ENCODE results near the gene DTX3L. TPM values are rescaled to one million over a fixed set of nuclear protein-coding genes. Genes with fewer than 3 reads are reported as not detected.

DTX3L gene
- total RNA-seq, 1 donor from 2014 or later = 16.6 TPM

GRCh38 chr3:122548619-122549018 is 15.5 kb upstream of the DTX3L start:
- no peak for DNase-seq (ENCODE audit: low spot score)
- no peak for TF ChIP-seq CTCF (IDR thresholded peaks at IDR 0.05)
- Mint-ChIP-seq H3K27ac (ENCODE audit: unreplicated experiment) (no peak overlapping the region), H3K4me1 (ENCODE audit: low read depth) (no peaks in the 10 kb centered on the region), H3K9me3 (ENCODE audit: low read depth) (no peaks in the 10 kb centered on the region), H3K36me3 (ENCODE audit: low read depth) (peaks cover 24% of the 10 kb centered on the region), H3K27me3 (ENCODE audit: low read depth) (no peaks in the 10 kb centered on the region), H3K4me3 (ENCODE audit: unreplicated experiment) (no peak overlapping the region)

GRCh38 chr3:122553171-122553570 is 11.0 kb upstream of the DTX3L start:
- Mint-ChIP-seq H3K36me3 (ENCODE audit: low read depth) (peaks cover 28% of the 10 kb centered on the region), H3K9me3 (ENCODE audit: low read depth) (no peaks in the 10 kb centered on the region), H3K27me3 (ENCODE audit: low read depth) (no peaks in the 10 kb centered on the region), H3K4me1 (ENCODE audit: low read depth) (no peaks in the 10 kb centered on the region), H3K27ac (ENCODE audit: unreplicated experiment) (no peak overlapping the region), H3K4me3 (ENCODE audit: unreplicated experiment) (no peak overlapping the region)
- no peak for TF ChIP-seq CTCF (IDR thresholded peaks at IDR 0.05)
- no peak for DNase-seq (ENCODE audit: low spot score)

- Mint-ChIP-seq H3K9me3 (ENCODE audit: low read depth) (no peaks in the 10 kb centered on the region), H3K27me3 (ENCODE audit: low read depth) (no peaks in the 10 kb centered on the region), H3K27ac (ENCODE audit: unreplicated experiment) (no peak overlapping the region), H3K4me3 (ENCODE audit: unreplicated experiment) (no peak overlapping the region), H3K4me1 (ENCODE audit: low read depth) (peaks cover under 1% of the 10 kb centered on the region), H3K36me3 (ENCODE audit: low read depth) (peaks cover 30% of the 10 kb centered on the region)
- no peak for TF ChIP-seq CTCF (IDR thresholded peaks at IDR 0.05)
- DNase-seq (ENCODE audit: low spot score) = no peak
Measured at GRCh38 chr3:122555275-122556071, 8.7 kb upstream of the DTX3L start.

- Mint-ChIP-seq H3K36me3 (ENCODE audit: low read depth) (peaks cover 23% of the 10 kb centered on the region), H3K9me3 (ENCODE audit: low read depth) (no peaks in the 10 kb centered on the region), H3K27me3 (ENCODE audit: low read depth) (no peaks in the 10 kb centered on the region), H3K4me3 (ENCODE audit: unreplicated experiment) (no peak overlapping the region), H3K27ac (ENCODE audit: unreplicated experiment) (no peak overlapping the region), H3K4me1 (ENCODE audit: low read depth) (peaks cover 5% of the 10 kb centered on the region)
- DNase-seq (ENCODE audit: low spot score) = no peak
- no peak for TF ChIP-seq CTCF (IDR thresholded peaks at IDR 0.05)
Measured at GRCh38 chr3:122557356-122557755, 6.8 kb upstream of the DTX3L start.

- Mint-ChIP-seq H3K27ac (ENCODE audit: unreplicated experiment) (no peak overlapping the region), H3K4me1 (ENCODE audit: low read depth) (peaks cover 12% of the 10 kb centered on the region), H3K36me3 (ENCODE audit: low read depth) (peaks cover 20% of the 10 kb centered on the region), H3K27me3 (ENCODE audit: low read depth) (no peaks in the 10 kb centered on the region), H3K9me3 (ENCODE audit: low read depth) (no peaks in the 10 kb centered on the region), H3K4me3 (ENCODE audit: unreplicated experiment) (no peak overlapping the region)
- TF ChIP-seq CTCF (IDR thresholded peaks at IDR 0.05) = no peak
- no peak for DNase-seq (ENCODE audit: low spot score)
Measured at GRCh38 chr3:122558605-122559004, 5.5 kb upstream of the DTX3L start.

Data from chondrocyte (in vitro differentiated cells).